Activated T-cell treated with anti-CD3 and anti-CD28 coated beads for 1 hour (primary cell): ENCODE measurements around the gene PKP1.

Source experiments
- DNase-seq: peaks from one replicate; pipeline ENCODE4 v3.0.0-alpha.2; 2020; ENCODE audit warnings: low read depth

Gene PKP1

DNA sequence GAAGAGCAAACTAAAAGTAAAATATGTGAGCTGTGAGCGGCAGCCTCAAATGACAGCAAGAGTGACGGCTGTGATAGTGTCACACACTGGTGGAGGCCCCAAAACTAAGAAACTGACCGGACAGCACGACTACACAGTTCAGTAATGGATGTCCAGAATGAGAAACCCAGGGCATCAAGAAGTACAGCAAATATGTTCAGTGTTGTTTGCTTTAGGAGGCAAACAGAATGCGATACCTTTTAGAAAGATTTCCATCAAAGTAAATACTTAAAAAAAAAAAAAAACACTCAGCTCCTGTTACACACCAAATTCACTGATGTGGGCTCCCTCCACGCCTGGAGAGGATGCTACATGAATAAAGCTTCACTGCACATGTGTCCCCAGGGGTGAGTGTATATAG lies 1.1 kb upstream of the PKP1 start:
- no peak for DNase-seq

GRCh38 chr1:201283836-201284553 lies 689 bp downstream of the PKP1 start:
- no peak for DNase-seq

GRCh38 chr1:201284636-201285035 lies 1.3 kb downstream of the PKP1 start:
- DNase-seq = no peak

DNA sequence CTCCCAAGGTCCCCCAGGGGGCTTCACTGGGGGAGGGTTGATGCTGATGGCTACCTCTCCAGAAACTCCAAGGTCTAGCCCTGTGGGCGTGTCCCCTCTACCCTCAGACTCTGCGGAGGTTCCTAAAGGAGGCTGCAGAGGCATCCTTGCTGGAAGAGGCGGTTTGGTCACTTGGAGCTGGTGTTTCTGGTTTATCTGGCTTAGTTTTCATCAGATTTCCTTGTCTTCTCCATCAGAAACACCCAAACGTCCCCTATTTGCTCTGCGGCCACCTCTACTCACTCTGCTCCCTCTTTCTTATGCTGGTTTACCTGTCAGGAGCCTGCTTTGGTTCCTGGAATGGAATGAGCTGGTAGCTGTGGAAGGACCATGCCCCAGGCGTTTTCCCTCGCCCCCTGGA lies 2.5 kb downstream of the PKP1 start:
- DNase-seq = no peak

- DNase-seq = no peak
Observed at GRCh38 chr1:201286445-201286844, 3.1 kb downstream of the PKP1 start.

GRCh38 chr1:201288007-201288406 lies 4.7 kb downstream of the PKP1 start:
- no peak for DNase-seq

DNA sequence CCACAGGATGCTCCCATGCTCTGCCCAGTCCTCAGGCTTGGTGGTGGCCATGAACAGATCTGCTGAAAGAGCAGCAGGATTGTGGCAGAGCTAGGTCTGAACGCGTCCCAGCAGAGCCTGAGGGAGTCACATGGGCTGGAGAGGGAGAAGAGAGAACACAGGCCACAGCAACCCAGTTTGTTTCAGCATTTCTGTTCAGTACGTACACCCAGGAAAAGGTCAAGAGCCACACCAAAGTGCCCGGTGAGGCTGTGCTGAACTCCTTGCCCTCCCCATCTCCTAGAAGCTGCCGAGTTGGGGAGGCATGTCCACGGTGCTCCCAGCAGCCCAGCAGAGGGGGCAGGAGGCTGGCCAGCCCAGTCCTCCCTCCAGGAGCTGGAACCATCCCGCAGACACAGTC lies 5.5 kb downstream of the PKP1 start:
- DNase-seq = no peak

- no peak for DNase-seq
Observed at GRCh38 chr1:201290551-201290950, 7.2 kb downstream of the PKP1 start.

GRCh38 chr1:201291916-201292315 lies 8.6 kb downstream of the PKP1 start:
- DNase-seq = no peak

GRCh38 chr1:201294876-201295275 lies 11.6 kb downstream of the PKP1 start:
- DNase-seq = no peak

DNA sequence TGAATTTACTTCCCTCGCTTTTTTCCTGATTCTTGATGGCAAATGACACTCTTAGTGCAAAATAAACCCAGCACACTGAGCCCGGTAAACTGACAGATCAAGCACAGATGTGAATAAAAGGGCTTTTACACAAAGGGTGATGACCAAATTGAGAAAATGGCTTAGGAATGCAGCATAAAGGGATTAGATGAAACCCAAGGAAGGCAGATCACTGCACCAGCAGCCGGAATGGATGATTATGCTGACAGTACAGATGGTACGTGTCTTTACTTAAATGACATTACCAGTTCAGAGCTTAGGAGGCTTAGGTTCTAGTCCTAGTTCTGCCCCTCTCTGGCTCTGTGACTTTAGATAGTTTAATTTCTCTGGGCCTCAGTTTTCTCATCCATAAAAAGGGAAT lies 12.0 kb downstream of the PKP1 start:
- DNase-seq = no peak

DNA sequence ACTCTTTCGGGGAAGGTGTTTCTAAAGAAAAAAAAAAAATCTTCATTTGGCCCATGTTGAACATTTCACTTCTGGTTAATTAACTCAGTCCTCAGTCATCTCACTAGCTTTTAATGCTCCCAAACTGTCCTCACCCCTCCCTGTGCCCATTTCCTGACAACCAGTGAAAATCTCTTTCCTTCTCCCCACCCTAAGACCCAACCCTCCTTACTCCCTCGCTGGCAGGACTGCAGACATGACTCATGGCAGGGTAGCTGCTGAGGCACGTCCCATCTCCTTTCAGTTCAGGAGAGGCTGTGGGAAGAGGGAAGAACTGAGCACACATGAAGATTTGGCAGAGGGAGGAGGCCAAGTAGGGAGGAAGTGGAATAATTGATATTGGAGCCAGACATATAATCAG lies 12.6 kb downstream of the PKP1 start:
- no peak for DNase-seq

DNA sequence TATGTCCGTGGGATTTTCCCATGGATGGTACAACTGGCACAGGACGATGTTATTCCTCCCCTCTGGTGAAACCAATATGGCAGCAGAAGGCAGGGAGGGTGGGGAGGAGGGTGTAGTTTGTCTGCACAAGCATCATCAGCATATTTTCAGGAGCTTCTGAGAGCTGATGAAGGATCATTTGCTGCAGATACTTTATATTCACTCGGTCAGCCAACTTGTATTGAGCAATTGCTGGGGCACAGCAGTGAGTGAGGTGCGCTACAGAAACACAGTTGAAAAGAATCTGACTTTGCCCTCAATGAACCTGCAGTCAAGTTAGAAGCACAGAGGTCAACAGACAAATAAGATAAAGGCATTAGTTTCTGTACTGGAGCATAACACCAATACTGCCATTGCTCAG lies 13.0 kb downstream of the PKP1 start:
- no peak for DNase-seq

- DNase-seq = no peak
Observed at GRCh38 chr1:201298396-201299381, 15.4 kb downstream of the PKP1 start.

- no peak for DNase-seq
Observed at GRCh38 chr1:201299968-201300367, 16.7 kb downstream of the PKP1 start.

GRCh38 chr1:201300641-201301040 lies 17.3 kb downstream of the PKP1 start:
- DNase-seq = no peak

DNA sequence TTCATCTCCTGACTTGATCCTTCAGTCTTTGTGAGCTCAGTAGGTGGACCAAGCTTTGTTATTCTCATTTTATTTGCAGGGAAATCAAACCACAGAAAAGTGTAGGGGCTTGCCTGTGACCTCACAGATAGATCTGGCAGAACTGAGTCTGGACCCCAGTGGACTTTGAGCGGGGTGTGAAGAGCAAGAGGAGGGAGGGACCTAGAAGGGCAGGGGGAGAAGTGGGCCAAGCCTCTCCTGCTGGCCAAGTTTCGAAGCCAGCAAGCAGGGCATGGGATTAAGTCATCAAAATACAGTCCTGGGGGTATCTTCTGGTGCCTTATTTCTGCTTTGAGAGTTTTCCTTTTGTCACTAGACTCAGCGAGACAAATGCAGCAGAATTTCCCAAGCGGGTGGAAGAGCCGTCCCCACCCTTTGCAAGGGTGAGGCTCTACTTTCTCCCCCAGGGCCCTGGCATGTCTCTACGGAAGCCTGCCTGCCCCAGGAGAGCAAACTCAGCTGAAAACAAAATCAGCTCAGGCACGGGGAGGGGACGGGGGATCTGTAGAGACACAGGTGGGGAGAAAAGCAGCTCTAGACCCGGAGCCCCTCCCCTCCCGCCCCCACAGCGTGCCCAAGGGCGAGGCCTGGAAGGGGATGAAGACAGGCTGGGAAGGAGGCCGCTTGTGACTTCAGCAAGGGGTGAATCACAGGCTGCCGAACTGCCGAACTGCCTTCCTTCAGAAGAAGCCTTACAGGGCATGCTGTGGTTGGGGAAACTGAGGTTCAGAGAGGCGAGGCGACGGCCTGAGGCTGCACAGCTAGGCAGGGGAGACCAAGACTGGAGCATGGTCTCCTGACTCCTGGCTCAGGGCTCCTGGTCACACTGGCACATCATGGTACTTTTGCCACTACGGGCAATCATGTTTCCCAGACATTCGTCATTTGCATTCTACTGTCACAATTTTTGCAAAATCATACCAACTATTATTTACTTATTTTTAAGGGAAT lies 19.2 kb downstream of the PKP1 start:
- no peak for DNase-seq

DNA sequence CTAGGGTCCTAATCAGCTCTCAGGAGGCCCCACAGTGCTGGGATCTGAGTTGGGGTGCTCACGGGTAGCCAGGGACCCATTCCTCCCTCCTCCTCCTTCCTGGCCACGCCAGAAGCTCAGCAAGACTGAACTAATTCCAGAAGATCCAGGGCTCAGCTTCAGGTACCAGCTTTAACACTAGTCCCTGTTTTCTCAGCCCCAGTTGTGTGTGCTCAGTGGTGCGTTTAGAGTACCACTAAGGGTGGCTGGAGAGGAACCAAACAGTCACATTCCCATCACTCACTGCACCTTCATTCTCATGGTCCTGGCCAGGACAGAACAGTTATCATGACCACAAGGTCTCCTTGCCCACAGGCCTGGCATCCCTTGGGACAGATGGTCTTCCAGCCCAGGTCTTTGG lies 20.8 kb downstream of the PKP1 start:
- no peak for DNase-seq

DNA sequence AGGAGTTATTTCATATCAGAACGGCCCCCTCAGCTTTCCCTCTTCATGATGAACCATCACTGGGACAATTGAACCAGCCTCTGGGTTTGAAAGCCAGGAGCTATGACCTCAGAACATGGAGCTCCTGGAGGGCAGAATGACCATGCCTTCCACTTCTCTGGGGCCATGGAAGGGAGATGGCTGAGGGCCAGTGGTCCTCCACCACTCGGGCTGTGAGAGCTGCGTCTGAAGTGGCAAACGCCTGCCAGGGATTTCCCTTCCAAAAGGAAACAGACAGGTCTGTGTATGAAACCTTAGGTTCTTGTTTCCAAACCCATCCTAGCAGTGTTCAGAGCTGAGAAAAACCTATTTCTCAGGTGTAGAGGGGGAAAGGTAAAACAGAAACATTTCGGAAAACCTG lies 22.5 kb downstream of the PKP1 start:
- DNase-seq = no peak

- no peak for DNase-seq
Observed at GRCh38 chr1:201307231-201307630, 23.9 kb downstream of the PKP1 start.

DNA sequence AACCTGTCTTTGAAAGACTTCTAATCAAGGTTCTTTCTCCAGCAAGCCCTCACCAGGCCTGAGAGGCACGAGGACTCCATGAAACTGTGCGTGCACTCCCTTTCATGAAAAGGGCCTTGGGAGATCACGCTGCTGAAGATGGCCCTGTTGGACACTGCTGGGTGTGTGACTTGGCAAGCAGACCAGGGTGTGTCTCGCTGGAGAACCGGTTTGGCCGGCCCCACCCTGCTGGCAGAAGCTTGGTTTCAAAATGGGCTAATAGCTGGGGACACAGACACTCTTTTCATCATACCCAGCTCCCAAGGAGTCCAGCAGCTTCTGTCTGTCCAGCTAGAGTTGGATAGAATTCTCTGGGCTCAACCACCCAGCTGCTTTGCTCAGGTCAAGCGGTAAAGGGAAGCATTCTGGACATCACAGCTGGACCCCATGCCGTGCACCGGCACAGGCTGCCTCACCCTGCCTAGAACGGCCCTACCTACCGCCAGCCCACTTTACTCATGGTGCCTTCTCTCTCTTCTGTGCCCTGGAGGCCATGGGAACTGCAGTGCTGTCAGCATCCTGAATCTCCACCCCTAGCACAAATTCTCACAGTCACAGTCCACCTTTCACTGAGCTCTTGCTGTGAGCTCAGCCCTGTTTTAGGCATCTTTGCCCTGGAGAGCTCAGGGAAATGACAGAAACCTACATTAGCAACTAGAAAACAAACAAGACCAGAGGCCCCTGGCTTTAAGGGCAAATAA lies 24.6 kb downstream of the PKP1 start:
- no peak for DNase-seq
